Thoracic aorta (tissue), 2 donors: ENCODE data around the gene EIF4G2. TPM values are rescaled to one million over a fixed set of nuclear protein-coding genes. Genes with fewer than 3 reads are reported as not detected.
"Not testable (repeated sequence)": the region's sequence is repeated elsewhere in the genome, so short reads cannot be mapped to it uniquely, and the experiment has no call there.

Experiments
- ATAC-seq: fragments of 150-250 bp; one replicate; pipeline ENCODE4 v1.8.0; 2017; ENCODE audit warnings: low read depth; ENCODE audit not compliant: insufficient number of reproducible peaks, low FRiP score
- DNase-seq: peaks from one replicate; pipeline ENCODE4 v3.0.0-alpha.2; 2020; ENCODE audit warnings: low spot score
- H3K27ac ChIP-seq, 2 donors: fragments of 200-600 bp; sonication (generic); 1 replicate in 1 of 2; 2 replicates in 1 of 2; pipeline ENCODE4 v1.5.1; 2016; ENCODE audit warnings: mild to moderate bottlenecking in 2 of 2, moderate library complexity in 2 of 2
- H3K27me3 ChIP-seq: fragments of 200-600 bp; sonication (generic); replicated peaks from 2 replicates; pipeline ENCODE4 v1.6.0; 2016; ENCODE audit warnings: mild to moderate bottlenecking; ENCODE audit not compliant: insufficient read depth
- H3K36me3 ChIP-seq: fragments of 200-600 bp; sonication (generic); one replicate; pipeline ENCODE4 v1.5.1; 2016
- H3K4me1 ChIP-seq, 2 donors: fragments of 200-600 bp; sonication (generic); 1 replicate in 1 of 2; 2 replicates in 1 of 2; pipeline versions ENCODE4 v1.5.1 to v1.6.0; 2016; ENCODE audit warnings: low read depth in 2 of 2, mild to moderate bottlenecking in 1 of 2; ENCODE audit not compliant: control insufficient read depth in 1 of 2
- H3K4me3 ChIP-seq: fragments of 200-600 bp; sonication (generic); 2 replicates; pipeline ENCODE4 v1.5.1; 2016; ENCODE audit warnings: mild to moderate bottlenecking
- H3K9me3 ChIP-seq: fragments of 200-600 bp; sonication (generic); 2 replicates; pipeline ENCODE4 v1.5.1; 2016
- CTCF ChIP-seq: fragments of 200-600 bp; sonication (generic); IDR thresholded peaks from one replicate; pipeline ENCODE4 v1.5.1; 2019; ENCODE audit warnings: antibody characterized with exemption
- total RNA-seq, 2 donors: library from RNA; depleted of rRNA; stranded (reverse); fragments of >200 nt; gene quantifications; one replicate each; pipeline versions ENCODE4 v1.1.0 to v1.2.3, GENCODE V29; 2016

EIF4G2 gene
- total RNA-seq, 2 donors from 2014 or later, result 361 to 564 TPM

- Histone ChIP-seq H3K36me3 (no peaks in the 10 kb centered on the region), H3K4me3 (no peak overlapping the region), H3K27me3 (no peaks in the 10 kb centered on the region), H3K9me3 (no peaks in the 10 kb centered on the region), H3K4me1 (peaks cover 0 to 7% of the 10 kb centered on the region in 2 donors), H3K27ac (no peak overlapping the region)
- DNase-seq, result no peak
- TF ChIP-seq CTCF, result no peak
- no peak for ATAC-seq
Measured at GRCh38 chr11:10823152-10823579, 14.4 kb upstream of the EIF4G2 start.

- not testable (repeated sequence) for H3K27me3 ChIP-seq, H3K9me3 ChIP-seq, ATAC-seq, DNase-seq, H3K4me1 ChIP-seq, H3K36me3 ChIP-seq, H3K4me3 ChIP-seq, H3K27ac ChIP-seq
Measured at GRCh38 chr11:10822491-10822890, 13.8 kb upstream of the EIF4G2 start.

- Histone ChIP-seq H3K36me3 (no peaks in the 10 kb centered on the region), H3K27ac (no peak overlapping the region), H3K4me1 (peaks cover 0 to 7% of the 10 kb centered on the region in 2 donors), H3K9me3 (no peaks in the 10 kb centered on the region), H3K27me3 (no peaks in the 10 kb centered on the region), H3K4me3 (no peak overlapping the region)
- no peak for DNase-seq
- TF ChIP-seq CTCF, result no peak
- ATAC-seq, result no peak
Measured at GRCh38 chr11:10818594-10818993, 9.9 kb upstream of the EIF4G2 start.

GRCh38 chr11:10813945-10814344, 5.2 kb upstream of the EIF4G2 start:
- DNase-seq, result no peak
- H3K9me3 ChIP-seq, result no peaks in the 10 kb centered on the region
- H3K4me1 ChIP-seq, result peaks cover 0 to 7% of the 10 kb centered on the region in 2 donors
- H3K36me3 ChIP-seq, result no peaks in the 10 kb centered on the region
- ATAC-seq, result no peak
- H3K4me3 ChIP-seq, result no peak overlapping the region
- H3K27ac ChIP-seq, result no peak overlapping the region
- H3K27me3 ChIP-seq, result no peaks in the 10 kb centered on the region
- TF ChIP-seq CTCF, result no peak

GRCh38 chr11:10809373-10810160, 841 bp upstream of the EIF4G2 start:
- H3K4me1 ChIP-seq, result peaks cover 16 to 34% of the 10 kb centered on the region in 2 donors
- peak overlapping the region; percentile 95 for H3K4me3 ChIP-seq
- H3K27ac ChIP-seq, result peak overlapping the region; percentile 98 to 99
- no peaks in the 10 kb centered on the region for H3K9me3 ChIP-seq
- H3K36me3 ChIP-seq, result peaks cover 23% of the 10 kb centered on the region
- ATAC-seq, result peak; percentile 15
- H3K27me3 ChIP-seq, result no peaks in the 10 kb centered on the region
- no peak for TF ChIP-seq CTCF
- no peak for DNase-seq

- TF ChIP-seq CTCF, result no peak
- DNase-seq, result peak; percentile 9
- H3K4me3 ChIP-seq, result peak overlapping the region; percentile 95
- no peak for ATAC-seq
- H3K9me3 ChIP-seq, result no peaks in the 10 kb centered on the region
- peak overlapping the region; percentile 98 to 99 for H3K27ac ChIP-seq
- H3K27me3 ChIP-seq, result no peaks in the 10 kb centered on the region
- H3K4me1 ChIP-seq, result peaks cover 20 to 42% of the 10 kb centered on the region in 2 donors
- H3K36me3 ChIP-seq, result peaks cover 37% of the 10 kb centered on the region
Measured at GRCh38 chr11:10808235-10808552, 532 bp downstream of the EIF4G2 start.
